Camera-type eye (tissue), 1 donor: ENCODE results near the gene KLK7. TPM values are rescaled to one million over a fixed set of nuclear protein-coding genes. Genes with fewer than 3 reads are reported as not detected.

Experiments used
- total RNA-seq: library from RNA; depleted of rRNA; stranded (reverse); fragments of >200 nt; gene quantifications from one replicate; pipeline ENCODE4 v1.2.3, GENCODE V29; 2014

KLK7 gene
- not detected for total RNA-seq

DNA sequence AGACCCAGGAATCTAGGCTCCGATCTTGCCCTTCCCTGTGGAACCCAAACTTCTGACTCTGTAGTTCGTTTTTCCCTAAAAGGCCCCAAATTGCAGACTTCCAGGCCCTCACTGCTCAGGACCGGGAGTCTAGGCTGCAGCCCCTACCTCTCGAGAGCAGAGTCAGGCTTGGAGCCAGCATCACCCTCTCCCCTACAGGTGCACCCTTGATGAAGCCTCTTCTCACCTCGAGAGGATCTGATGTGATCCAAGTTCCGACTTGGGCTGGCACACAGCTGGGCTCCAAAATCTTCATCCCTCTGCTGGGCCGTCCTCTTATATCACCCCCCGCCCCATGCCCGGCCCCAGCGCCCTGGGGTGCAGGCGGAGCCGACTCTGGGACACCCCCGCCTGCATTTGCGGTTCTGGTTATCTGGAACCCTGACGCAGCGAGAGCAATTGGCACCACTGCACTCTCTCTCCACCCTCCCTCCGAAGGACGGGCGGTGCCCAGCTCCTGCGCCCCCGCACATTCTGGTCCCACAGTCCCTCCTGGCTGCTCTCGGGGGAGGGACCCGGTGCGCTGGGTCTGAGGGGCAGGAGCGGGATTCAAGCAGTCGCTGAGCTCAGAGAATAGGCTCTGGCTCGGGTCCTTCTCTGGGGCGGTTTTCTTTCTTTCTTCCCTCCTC is at the start of gene KLK7:
KLK7 (minus strand) TSS at position 293 of the 668 bp plus-strand sequence. CDS start 1,518 bp downstream, outside the sequence.

DNA sequence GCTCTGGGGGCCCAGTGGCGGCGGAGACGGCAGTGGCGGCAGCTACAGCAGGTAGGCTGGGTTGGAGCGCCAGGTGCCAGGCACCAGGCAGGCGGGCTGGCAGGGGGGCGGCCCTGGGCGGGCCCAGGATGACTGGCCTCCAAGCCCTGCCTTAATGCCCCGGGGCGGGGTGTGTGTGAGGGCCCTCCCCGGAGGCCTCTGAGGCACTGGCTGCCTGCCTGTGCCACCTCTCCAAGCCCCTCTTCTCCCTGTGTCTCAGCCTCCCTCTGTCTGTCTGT is 42.8 kb upstream of the KLK7 start, which contains the start of gene KLK11:
KLK11 (minus strand) TSS at position 63 of the 278 bp plus-strand sequence. CDS start 985 bp downstream, outside the sequence.

DNA sequence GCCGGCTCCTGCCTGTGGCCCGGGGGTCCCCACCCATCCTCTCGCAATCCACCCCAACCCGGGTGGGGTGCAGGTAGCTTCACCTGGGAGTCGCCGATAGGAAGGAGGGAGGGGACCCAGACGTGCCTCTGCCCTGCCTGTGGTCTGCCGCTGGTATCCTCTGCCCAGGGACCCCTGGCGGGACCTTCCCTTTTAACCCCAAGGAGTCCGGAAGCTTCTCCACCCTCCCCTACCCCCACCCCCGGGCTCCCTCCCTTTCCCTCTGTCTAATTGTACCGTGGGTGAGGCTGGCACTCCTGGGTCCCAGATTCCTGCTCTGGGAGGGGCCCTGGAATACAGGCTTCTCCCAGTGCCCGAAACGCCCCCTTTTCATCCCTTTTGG is 35.8 kb upstream of the KLK7 start, which contains the start of gene KLK10:
KLK10 (minus strand) TSS at position 166 of the 382 bp plus-strand sequence. CDS start 579 bp downstream, outside the sequence.

DNA sequence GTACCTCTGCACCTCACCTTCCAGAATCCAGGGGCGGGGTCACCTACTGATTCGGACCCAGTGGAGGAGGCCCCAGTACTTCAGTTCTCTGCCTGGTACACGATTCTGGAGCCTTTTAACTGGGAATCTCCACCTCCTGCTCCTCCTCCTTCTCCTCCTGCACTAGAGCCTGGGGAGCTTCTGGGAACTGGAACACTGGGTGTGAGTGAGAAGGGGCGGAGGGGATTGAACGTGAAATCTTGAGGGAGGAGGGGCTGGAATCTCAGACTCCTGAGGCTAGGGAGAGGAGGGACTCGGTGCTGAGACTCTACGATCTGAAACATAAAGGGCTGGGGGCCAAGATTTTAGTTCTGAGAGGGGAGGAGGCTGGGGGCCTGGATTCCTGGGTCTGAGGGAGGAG is 17.8 kb upstream of the KLK7 start, which contains the start of gene KLK8:
KLK8 (minus strand) TSS at position 90 of the 400 bp plus-strand sequence. CDS start 437 bp downstream, outside the sequence.

DNA sequence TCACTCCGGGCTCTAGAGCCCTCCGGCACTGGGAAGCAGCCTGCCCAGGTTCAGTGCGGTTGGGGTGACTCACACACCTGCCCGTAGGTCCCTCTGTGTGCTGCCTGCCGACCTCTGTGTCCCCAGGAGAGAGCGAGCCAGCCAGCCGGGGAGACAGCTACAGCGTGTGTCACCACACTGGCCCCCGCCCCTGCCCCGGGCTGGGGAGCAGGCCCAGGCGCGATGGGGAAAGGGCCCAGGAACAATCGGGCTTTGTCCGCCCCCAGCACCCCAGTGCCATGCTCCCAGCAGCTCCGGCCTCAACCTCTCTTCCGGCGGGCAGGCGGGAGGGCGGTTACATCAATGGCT is 14.3 kb downstream of the KLK7 start, which contains the start of gene KLK6:
KLK6 (minus strand) TSS at position 179 of the 348 bp plus-strand sequence. CDS start 1,487 bp downstream, outside the sequence.

DNA sequence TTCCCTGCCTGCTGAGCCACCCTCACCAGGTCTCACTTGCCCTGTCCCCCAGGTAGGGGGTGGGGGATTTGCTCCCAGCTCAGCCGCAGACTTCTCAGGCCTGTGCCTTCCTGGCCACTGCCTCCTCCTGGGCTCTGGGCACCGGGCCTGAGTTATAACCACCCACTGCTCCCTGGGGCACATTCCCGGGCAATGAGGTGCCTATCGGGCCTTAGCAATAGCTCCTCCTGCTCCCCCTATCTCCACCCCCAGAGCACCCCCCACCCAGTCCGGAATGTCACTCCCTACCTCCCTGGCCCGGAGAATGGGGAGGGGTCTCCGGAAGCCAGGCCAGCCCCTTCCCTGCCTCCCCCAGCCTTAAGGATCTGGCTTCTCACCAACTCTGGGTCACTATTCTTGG is 30.8 kb downstream of the KLK7 start, which contains the start of gene KLK5:
KLK5 (minus strand) TSS at position 129 of the 400 bp plus-strand sequence. CDS start 381 bp downstream, outside the sequence.

Other genes starting within 250 kb of the KLK7 start
- not detected for gene GPR32, start 213.5 kb downstream of the KLK7 start, total RNA-seq
- not detected for gene ACP4, start 193.5 kb downstream of the KLK7 start, total RNA-seq
- gene KLK1, start 160.1 kb downstream of the KLK7 start, total RNA-seq = not detected
- gene KLK15, start 150.3 kb downstream of the KLK7 start, total RNA-seq = not detected
- gene KLK3, start 129.0 kb downstream of the KLK7 start, total RNA-seq = not detected
- gene KLK2, start 110.5 kb downstream of the KLK7 start, total RNA-seq = not detected
- not detected for gene KLK4, start 72.5 kb downstream of the KLK7 start, total RNA-seq
- 0.66 TPM for gene KLK5, start 30.9 kb downstream of the KLK7 start, total RNA-seq
- not detected for gene KLK6, start 14.3 kb downstream of the KLK7 start, total RNA-seq
- not detected for gene KLK8, start 17.7 kb upstream of the KLK7 start, total RNA-seq
- gene KLK10, start 35.8 kb upstream of the KLK7 start, total RNA-seq = 1.9 TPM
- 4.7 TPM for gene KLK11, start 42.7 kb upstream of the KLK7 start, total RNA-seq
- not detected for gene KLK12, start 51.1 kb upstream of the KLK7 start, total RNA-seq
- gene KLK13, start 81.2 kb upstream of the KLK7 start, total RNA-seq = not detected
- gene KLK14, start 99.0 kb upstream of the KLK7 start, total RNA-seq = not detected
- 4.0 TPM for gene CTU1, start 124.5 kb upstream of the KLK7 start, total RNA-seq
- 0.99 TPM for gene SIGLEC9, start 141.0 kb upstream of the KLK7 start, total RNA-seq
- 1.2 TPM for gene SIGLEC7, start 158.4 kb upstream of the KLK7 start, total RNA-seq
- gene CD33, start 241.2 kb upstream of the KLK7 start, total RNA-seq = 1.7 TPM